ENCODE measurements around the gene EXOC4.

GRCh38 chr7:133461421-133461820 lies 208.5 kb downstream of the EXOC4 start:
- TF ChIP-seq GATA3 (IDR thresholded peaks at IDR 0.05; ENCODE audit: low read depth, low read length): no peak
- no peak for TF ChIP-seq GATA2 (IDR thresholded peaks at IDR 0.05; ENCODE audit: low read depth, low read length)

All from SH-SY5Y (cell line).